ENCODE data around the gene TRIP11.
"Not testable (repeated sequence)": the region's sequence is repeated elsewhere in the genome, so short reads cannot be mapped to it uniquely, and the experiment has no call there.

DNA sequence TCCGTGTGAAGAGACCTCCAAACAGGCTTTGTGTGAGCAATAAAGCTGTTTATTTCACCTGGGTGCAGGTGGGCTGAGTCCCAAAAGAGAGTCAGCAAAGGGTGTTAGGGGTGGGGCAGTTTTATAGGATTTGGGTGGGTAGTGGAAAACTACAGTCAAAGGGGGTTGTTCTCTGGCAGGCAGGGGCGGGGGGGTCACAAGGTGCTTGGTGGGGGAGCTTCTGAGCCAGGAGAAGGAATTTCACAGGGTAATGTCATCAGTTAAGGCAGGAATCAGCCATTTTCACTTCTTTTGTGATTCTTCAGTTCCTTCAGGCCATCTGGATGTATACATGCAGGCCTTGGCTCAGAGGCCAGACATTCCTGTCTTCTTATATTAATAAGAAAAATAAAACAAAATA, 1.9 kb upstream of the TRIP11 start:
- TF ChIP-seq CTCF (IDR thresholded peaks at IDR 0.05; ENCODE audit: poor library complexity); EZH2 (IDR thresholded peaks at IDR 0.05; ENCODE audit: borderline replicate concordance); EZH2phosphoT487 (IDR thresholded peaks at IDR 0.05; ENCODE audit: low read depth, severe bottlenecking, unreplicated experiment): not testable (repeated sequence)

All from hepatocyte (in vitro differentiated cells).